RWPE1 (cell line): ENCODE results near the gene AVPR2.

Experiments used
- CTCF ChIA-PET: fragments of 350-600 bp; sonication (Branson Sonifier 250); formaldehyde crosslinking; extraction: SDS; loops from one replicate; lab custom pipeline; 2021; lab: Yijun Ruan, JAX
- POLR2A ChIA-PET: fragments of 400-600 bp; formaldehyde crosslinking; extraction: SDS; loops from one replicate; lab custom pipeline; 2020; ENCODE audit warnings: antibody characterized with exemption; ENCODE audit not compliant: low non-redundant PET; lab: Yijun Ruan, JAX
- DNase-seq: peaks from one replicate; pipeline ENCODE4 v3.0.0; 2012; ENCODE audit warnings: low spot score
- H3K27ac ChIP-seq: fragments of 450-650 bp; 2 replicates; pipeline ENCODE4 v1.5.1; 2017
- CTCF ChIP-seq: fragments of 450-650 bp; conservative IDR thresholded peaks from 2 replicates; pipeline ENCODE4 v1.5.1; 2017; ENCODE audit warnings: low read depth, mild to moderate bottlenecking

AVPR2 gene

DNA sequence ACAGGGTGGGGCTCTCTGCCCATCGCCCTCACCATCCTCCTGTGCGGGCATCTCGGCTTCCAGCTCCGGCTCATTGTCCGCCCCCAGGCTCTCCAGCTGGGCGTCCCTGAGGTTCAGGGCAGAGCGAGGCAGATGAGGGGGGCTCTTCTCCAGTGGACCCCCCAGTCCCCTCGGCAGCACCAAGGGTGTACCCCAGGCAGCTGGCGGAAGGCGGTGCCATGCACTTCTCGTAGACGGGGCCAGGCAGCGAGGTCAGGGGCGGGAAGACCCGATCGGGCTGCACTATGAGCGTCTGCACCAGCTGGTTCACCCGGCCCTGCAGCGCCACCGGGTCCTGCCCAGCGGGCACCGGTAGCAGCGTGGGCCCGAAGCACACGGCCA, 5.5 kb downstream of the AVPR2 start:
- TF ChIP-seq CTCF, result no peak
- no peak overlapping the region for H3K27ac ChIP-seq
- ChIA-PET POLR2A (interaction anchor here (0.5 to 1.3 kb wide), 2 partner anchors 18 to 115 kb away, joined by 4 read pairs; partner anchors contain the start of gene SSR4), CTCF (interaction anchor here (0.6 to 0.8 kb wide), 2 partner anchors 13 to 417 kb away, joined by 3 read pairs; no protein-coding TSS in a partner anchor)
- DNase-seq, result no peak

DNA sequence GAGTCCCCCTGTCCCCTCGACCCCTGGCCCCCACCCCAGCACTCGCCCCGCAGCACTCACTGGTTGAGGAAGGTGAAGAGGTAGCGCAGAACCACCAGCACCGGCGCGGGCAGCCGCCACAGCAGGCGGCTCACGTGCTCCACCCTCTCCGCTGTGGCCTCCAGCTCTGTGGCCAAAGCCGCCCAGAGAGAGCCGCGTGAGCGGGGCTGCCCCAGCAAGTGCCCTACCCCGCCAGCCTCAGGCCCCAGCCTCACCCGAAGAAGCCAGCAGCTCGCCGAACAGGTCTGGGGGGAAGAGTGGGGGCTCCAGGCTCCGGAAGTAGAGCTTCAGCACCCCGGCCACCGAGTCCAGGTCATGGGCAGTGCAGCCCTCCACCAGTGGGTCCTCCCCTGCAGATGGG, 6.0 kb downstream of the AVPR2 start:
- no peak for DNase-seq
- CTCF ChIA-PET, result interaction anchor here (0.6 to 0.8 kb wide), 2 partner anchors 13 to 15 kb away, joined by 3 read pairs; no protein-coding TSS in a partner anchor

GRCh38 chrX:153911798-153912197, 7.3 kb downstream of the AVPR2 start:
- POLR2A ChIA-PET, result no interaction called here
- no peak for DNase-seq
- no peak for TF ChIP-seq CTCF
- H3K27ac ChIP-seq, result no peak overlapping the region
- CTCF ChIA-PET, result interaction anchor here (0.9 kb wide), 1 partner anchor 9 kb away, joined by 4 read pairs; no protein-coding TSS in a partner anchor

More for the DNA sequence above, 6.0 kb downstream of the AVPR2 start:
- TF ChIP-seq CTCF, result no peak
- no peak overlapping the region for H3K27ac ChIP-seq
- POLR2A ChIA-PET, result interaction anchor here (1.3 kb wide), 1 partner anchor 18 kb away, joined by 4 read pairs; no protein-coding TSS in a partner anchor

GRCh38 chrX:153913211-153913610, 8.7 kb downstream of the AVPR2 start:
- ChIA-PET POLR2A (no interaction called here), CTCF (interaction anchor here (0.6 kb wide), 1 partner anchor 150 kb away, joined by 3 read pairs; no protein-coding TSS in a partner anchor)
- no peak for TF ChIP-seq CTCF
- no peak overlapping the region for H3K27ac ChIP-seq
- no peak for DNase-seq

DNA sequence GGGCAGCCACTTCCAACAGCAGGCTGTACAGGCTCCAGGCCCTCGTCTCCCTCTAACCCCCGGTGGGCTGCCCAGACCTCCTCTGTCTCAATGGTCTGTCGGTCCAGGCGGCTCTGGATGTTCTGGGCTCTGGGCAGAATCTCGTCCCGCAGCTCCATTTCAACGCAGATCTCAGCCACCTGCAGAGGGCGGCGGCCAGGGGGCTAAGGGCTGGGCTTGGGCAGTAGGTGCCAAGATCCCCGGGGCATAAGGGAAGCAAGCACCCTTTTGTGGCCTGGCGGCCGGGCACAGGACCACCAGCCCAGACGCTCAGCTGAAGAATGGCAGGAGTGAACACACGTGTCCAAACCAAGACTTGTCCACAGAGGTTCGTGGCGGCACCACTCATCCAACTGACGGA, 9.2 kb downstream of the AVPR2 start:
- POLR2A ChIA-PET, result no interaction called here
- no peak for DNase-seq
- H3K27ac ChIP-seq, result no peak overlapping the region
- CTCF ChIA-PET, result interaction anchor here (0.6 kb wide), 1 partner anchor 150 kb away, joined by 3 read pairs; no protein-coding TSS in a partner anchor
- no peak for TF ChIP-seq CTCF

DNA sequence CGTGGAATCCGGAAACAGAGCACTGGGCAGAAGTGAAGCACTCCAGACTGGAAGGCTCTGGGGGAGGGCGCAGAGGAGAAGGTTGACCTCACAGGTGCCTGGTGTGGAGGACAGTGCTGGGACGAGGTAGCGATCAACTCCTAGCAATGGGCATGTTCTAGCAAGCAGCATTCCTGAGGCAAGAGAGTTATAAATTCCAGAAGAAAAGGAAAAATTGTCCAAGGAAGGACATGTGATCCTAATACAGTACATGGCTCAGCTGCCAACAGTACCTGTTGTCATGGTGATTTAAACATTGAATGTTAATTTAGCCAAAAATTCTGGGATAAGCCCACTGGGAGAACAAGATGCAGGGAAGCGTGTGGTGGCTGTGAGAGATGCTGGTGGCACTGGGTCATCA, 13.4 kb downstream of the AVPR2 start:
- peak; percentile 44 for DNase-seq
- H3K27ac ChIP-seq, result peak overlapping the region; percentile 85
- CTCF ChIA-PET, result interaction anchor here (1.1 kb wide), 1 partner anchor 154 kb away, joined by 7 read pairs; the partner anchor contains the start of gene PLXNB3
- TF ChIP-seq CTCF, result no peak
- POLR2A ChIA-PET, result no interaction called here
